NCI-H2196 (cell line): ENCODE measurements around the gene BAG3.
A peak's percentile ranks its signal among the peaks of the same experiment; 100 is the strongest.

Source experiments
- DNase-seq: peaks from one replicate; lab custom pipeline; 2025; ENCODE audit not compliant: unreplicated experiment; lab: John Stamatoyannopoulos, UW

The BAG3 gene

DNA sequence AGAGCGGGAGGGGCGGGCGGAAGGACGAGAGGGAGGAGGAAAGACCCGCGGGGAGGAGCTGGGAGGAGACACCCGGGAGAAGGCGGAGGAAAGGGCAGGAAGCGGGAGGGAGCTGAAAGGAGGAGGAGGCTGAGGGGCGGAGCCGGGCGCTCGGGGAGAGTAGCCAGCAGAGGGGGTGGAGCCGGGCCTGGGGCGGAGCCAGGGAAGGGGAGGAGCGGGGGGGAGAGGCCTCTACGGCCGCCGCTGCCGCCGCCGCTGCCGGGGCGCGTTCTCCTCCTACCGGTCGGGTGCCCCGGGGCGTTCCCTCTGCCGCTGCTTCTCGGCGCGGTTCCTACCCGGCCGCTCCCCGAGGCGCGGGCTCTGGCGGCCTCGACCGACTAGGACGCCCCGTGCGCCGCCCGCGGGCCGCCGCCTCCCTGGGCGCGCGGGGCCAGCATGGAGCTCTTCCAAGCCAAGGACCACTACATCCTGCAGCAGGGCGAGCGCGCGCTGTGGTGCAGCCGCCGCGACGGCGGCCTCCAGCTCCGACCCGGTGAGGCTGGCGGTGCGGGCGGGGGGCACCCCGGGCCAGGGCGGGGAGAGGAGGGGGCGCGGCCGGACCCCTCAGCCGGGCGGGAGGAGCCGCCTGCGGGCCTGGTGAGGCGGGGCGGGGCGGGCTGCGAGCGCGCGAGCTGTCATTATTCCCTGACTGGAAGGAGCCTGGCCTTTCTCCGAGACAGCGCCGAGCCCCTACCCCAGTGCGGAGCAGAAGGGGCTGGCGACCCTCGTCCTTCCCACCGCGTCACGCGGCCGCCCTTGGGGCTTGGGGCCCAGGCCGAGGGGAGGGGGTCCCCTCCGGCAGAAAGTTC is 74.9 kb downstream of the BAG3 start, which contains the start of gene INPP5F:
TSS of gene INPP5F (plus strand) at position 223 of the 848 bp plus-strand sequence. CDS start at position 436, 213 bp downstream.
- peak; percentile 88 for DNase-seq

DNA sequence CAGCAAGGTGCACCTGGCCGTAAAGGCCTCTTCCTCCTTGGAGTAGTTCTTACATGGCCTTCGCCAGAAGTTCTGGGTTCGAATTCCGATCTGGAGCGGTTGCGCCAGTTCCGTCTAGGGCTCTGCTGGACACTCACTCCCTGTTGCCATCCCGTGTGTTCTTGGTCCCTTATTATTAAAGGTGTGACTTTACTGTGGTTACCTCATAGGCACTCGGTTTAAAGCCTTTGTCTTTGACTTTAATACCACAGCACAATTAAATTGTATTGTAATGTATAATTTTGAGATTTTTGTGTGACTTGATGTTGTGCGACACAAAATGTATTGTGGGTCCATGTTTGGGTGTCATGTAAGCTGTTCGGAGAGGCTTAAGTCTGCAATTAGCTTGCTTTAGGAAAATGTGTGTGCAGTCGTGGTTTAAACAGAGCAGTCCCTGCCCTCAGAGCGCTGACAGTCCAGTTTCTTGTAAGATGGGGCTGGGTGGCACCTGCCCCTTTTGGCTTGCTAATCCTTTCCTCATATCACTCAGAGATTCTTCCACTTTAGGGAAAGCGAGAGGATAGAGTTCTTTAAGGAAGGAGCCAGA is 75.6 kb downstream of the BAG3 start:
- DNase-seq = no peak
